Endothelial cell (in vitro differentiated cells): ENCODE data around the gene EMD. TPM values are rescaled to one million over a fixed set of nuclear protein-coding genes. Genes with fewer than 3 reads are reported as not detected.

Experiments used
- DNase-seq: peaks from one replicate; pipeline ENCODE4 v3.0.0; 2021; ENCODE audit warnings: low spot score
- H3K27ac Mint-ChIP-seq: one replicate; pipeline ENCODE4 v1.8.0; 2021; ENCODE audit warnings: mixed read lengths, inconsistent platforms; ENCODE audit not compliant: unreplicated experiment
- H3K27me3 Mint-ChIP-seq: one replicate; pipeline ENCODE4 v1.8.0; 2021; ENCODE audit warnings: mild to moderate bottlenecking, moderate library complexity, mixed read lengths, inconsistent platforms; ENCODE audit not compliant: unreplicated experiment
- H3K36me3 Mint-ChIP-seq: one replicate; pipeline ENCODE4 v1.8.0; 2021; ENCODE audit warnings: mild to moderate bottlenecking, low read depth, mixed read lengths, inconsistent platforms; ENCODE audit not compliant: unreplicated experiment
- H3K4me1 Mint-ChIP-seq: one replicate; pipeline ENCODE4 v1.8.0; 2021; ENCODE audit warnings: mild to moderate bottlenecking, mixed read lengths, inconsistent platforms; ENCODE audit not compliant: unreplicated experiment
- H3K4me3 Mint-ChIP-seq: one replicate; pipeline ENCODE4 v1.8.0; 2021; ENCODE audit warnings: mild to moderate bottlenecking, mixed read lengths, inconsistent platforms; ENCODE audit not compliant: unreplicated experiment
- H3K9me3 Mint-ChIP-seq: one replicate; pipeline ENCODE4 v1.8.0; 2021; ENCODE audit warnings: mixed read lengths, inconsistent platforms; ENCODE audit not compliant: unreplicated experiment
- total RNA-seq: library from RNA; stranded (reverse); fragmentation: NEBNext Ultra II Directional; extraction: Animal tissue kit (Norgen Biotek cat#: 25700); gene quantifications from one replicate; pipeline ENCODE4 v1.2.1, GENCODE V29; 2021; ENCODE audit not compliant: unreplicated experiment
- TF ChIP-seq, protein P1 (sequence below): fragments of 200-600 bp; sonication (generic); IDR thresholded peaks from one replicate; pipeline ENCODE4 v1.5.0; 2021; ENCODE audit warnings: antibody characterized with exemption; ENCODE audit not compliant: unreplicated experiment

The EMD gene
- total RNA-seq, 1 donor from 2014 or later = 44.7 TPM

DNA sequence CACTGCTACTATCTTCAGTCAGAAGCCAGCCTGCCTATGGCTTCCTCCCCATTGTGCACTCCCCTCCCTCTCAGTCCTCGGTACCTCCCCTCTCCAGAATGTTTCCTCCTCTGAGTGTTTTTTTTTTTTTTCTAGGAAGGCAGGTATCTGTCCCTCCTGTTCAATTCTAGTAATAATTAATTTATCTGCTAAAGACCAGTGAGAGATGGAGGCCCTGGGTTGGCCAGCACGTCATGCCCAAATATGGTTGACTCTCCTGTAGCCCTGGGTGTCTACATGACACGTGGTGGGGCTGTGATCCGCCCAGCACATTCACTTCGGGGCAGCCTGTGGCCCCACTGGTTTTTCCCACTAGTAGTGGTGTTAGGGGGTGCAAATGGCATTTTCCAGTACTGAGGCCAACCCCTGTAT lies 6.5 kb upstream of the EMD start:
- no peak for DNase-seq
- no peaks in the 10 kb centered on the region for H3K36me3 Mint-ChIP-seq
- peak overlapping the region; percentile 62 for H3K4me3 Mint-ChIP-seq

DNA sequence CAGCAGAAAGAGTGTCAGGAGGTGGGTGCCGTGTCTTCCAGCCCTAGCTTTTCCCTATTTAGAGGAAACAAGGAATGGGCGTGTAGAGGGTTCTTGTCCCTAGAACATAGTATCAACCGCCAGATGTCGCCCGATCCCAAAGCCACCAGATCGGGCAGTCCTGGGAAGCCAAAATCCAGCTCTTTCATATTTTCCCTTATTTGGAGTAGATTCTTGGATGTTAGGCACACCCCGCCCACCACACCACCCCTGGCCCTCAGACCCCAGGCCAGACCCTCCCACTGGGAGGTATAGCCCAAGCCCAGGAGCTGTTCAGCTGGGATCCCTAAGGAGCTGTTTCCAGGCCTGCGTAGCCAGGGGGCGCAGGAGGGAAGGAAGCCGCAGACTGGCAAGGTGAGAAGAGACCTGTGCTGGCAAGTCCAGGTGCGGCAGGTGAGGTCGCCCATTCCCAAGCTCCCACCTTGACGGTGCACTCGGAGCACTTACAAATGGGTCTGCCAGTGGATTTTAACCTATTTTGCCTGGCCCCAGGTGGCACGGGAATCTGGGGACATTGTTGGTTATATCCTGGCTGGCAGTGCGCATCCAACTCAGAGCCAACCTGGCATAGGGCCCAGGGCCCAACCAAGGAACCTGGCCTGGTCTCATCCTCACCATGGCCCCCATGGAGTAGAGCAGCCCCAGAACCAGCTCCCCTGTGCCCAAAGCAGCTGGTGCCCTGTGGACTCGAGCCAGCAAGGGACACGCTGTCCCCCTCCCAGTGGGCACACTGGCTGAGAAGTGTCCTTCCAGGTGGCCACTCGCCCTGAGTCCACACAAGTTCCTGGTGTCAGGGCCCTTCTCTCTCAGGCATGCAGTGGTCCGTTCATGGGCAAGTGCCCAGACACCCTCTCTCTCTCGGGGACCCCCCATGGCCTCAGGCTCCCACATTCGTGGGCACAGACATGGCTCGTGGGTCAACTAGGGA lies 5.5 kb upstream of the EMD start:
- Mint-ChIP-seq H3K27me3 (peaks cover 2% of the 10 kb centered on the region), H3K4me3 (peak overlapping the region; percentile 21), H3K27ac (no peak overlapping the region), H3K9me3 (no peaks in the 10 kb centered on the region), H3K36me3 (no peaks in the 10 kb centered on the region), H3K4me1 (no peaks in the 10 kb centered on the region)
- DNase-seq = peak; percentile 61
- TF ChIP-seq, protein P1, sequence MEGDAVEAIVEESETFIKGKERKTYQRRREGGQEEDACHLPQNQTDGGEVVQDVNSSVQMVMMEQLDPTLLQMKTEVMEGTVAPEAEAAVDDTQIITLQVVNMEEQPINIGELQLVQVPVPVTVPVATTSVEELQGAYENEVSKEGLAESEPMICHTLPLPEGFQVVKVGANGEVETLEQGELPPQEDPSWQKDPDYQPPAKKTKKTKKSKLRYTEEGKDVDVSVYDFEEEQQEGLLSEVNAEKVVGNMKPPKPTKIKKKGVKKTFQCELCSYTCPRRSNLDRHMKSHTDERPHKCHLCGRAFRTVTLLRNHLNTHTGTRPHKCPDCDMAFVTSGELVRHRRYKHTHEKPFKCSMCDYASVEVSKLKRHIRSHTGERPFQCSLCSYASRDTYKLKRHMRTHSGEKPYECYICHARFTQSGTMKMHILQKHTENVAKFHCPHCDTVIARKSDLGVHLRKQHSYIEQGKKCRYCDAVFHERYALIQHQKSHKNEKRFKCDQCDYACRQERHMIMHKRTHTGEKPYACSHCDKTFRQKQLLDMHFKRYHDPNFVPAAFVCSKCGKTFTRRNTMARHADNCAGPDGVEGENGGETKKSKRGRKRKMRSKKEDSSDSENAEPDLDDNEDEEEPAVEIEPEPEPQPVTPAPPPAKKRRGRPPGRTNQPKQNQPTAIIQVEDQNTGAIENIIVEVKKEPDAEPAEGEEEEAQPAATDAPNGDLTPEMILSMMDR = no peak

More for the DNA sequence above, 6.5 kb upstream of the EMD start:
- peaks cover 2% of the 10 kb centered on the region for H3K27me3 Mint-ChIP-seq
- no peaks in the 10 kb centered on the region for H3K9me3 Mint-ChIP-seq
- no peaks in the 10 kb centered on the region for H3K4me1 Mint-ChIP-seq
- no peak overlapping the region for H3K27ac Mint-ChIP-seq
- TF ChIP-seq, protein P1 = no peak

DNA sequence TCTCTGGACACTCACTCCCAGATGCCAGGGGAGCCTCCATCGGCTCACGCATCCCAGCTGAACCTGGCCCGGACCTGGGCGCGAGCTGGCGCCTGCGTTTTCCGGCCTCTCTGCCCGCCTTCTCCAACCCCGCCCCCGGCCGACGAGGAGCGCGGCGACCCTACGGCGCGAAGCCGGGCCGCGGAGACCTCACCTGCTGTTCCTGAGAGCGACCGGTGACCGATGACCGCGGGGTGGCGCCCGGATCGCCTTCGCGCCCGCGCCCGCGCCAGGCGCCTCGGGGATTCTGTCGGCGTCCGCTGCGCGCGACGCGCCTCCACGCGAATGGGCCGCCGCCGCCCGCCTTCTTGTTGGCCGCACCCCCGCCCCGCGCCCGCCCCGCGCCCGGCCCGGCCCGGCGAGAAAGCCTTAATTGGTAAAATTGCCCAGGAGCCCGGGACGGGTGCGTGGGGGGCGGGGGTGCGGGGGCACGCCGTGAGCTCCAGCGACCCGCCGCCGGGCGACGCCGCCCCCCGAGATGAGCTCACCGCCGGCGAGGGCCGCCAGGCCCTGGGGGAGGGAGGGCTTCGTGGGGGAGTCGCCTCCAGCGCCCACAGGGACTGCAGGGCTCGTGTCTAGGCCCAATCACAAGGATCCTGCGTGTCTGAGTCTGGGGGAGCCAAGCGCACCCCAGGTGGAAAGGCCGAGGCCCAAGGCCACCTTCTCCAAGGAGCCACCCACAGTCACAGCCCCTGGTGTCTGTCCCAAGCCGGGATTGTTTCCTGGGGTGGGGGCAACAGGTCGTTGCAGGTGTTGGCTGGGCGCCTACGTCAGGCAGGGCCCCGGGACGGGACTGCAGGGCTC lies 4.6 kb upstream of the EMD start, which contains the start of gene FLNA:
Gene FLNA (minus strand): TSS at position 322 of the 843 bp plus-strand sequence. CDS start 3,389 bp downstream, outside the sequence.
- TF ChIP-seq, protein P1 = no peak
- DNase-seq = peak; percentile 19
- H3K4me1 Mint-ChIP-seq = no peaks in the 10 kb centered on the region
- peak within 1 kb of the TSS; percentile 21 for H3K4me3 Mint-ChIP-seq
- no peaks in the 10 kb centered on the region for H3K9me3 Mint-ChIP-seq
- no peaks in the 10 kb centered on the region for H3K36me3 Mint-ChIP-seq
- peaks cover 2% of the 10 kb centered on the region for H3K27me3 Mint-ChIP-seq
- H3K27ac Mint-ChIP-seq = no peak within 1 kb of the TSS

DNA sequence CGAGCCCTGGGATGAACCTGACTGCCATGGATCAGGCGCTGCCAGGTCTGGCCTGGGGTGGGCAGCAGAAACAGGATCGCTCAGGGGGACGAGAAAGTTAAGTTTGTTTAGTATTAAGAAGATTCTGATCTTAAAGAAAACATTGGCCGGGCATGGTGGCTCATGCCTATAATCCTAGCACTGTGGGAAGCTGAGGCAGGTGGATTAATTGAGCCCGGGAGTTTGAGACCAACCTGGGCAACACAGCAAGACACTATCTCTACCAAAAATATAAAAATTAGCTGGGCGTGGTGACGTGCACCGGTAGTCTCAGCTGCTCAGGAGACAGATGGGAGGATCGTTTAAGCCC lies 4.0 kb upstream of the EMD start:
- Mint-ChIP-seq H3K27ac (no peak overlapping the region), H3K36me3 (no peaks in the 10 kb centered on the region), H3K4me1 (peaks cover 2% of the 10 kb centered on the region), H3K27me3 (peaks cover 2% of the 10 kb centered on the region), H3K9me3 (no peaks in the 10 kb centered on the region), H3K4me3 (no peak overlapping the region)
- DNase-seq = no peak
- TF ChIP-seq, protein P1 = no peak
